ENCODE data around the gene TPRN. TPM values are rescaled to one million over a fixed set of nuclear protein-coding genes. Genes with fewer than 3 reads are reported as not detected.
A peak's percentile ranks its signal among the peaks of the same experiment; 100 is the strongest.

Gene TPRN
- total RNA-seq, 4 donors from 2014 or later: 13.0 to 34.2 (median 15.8) TPM

DNA sequence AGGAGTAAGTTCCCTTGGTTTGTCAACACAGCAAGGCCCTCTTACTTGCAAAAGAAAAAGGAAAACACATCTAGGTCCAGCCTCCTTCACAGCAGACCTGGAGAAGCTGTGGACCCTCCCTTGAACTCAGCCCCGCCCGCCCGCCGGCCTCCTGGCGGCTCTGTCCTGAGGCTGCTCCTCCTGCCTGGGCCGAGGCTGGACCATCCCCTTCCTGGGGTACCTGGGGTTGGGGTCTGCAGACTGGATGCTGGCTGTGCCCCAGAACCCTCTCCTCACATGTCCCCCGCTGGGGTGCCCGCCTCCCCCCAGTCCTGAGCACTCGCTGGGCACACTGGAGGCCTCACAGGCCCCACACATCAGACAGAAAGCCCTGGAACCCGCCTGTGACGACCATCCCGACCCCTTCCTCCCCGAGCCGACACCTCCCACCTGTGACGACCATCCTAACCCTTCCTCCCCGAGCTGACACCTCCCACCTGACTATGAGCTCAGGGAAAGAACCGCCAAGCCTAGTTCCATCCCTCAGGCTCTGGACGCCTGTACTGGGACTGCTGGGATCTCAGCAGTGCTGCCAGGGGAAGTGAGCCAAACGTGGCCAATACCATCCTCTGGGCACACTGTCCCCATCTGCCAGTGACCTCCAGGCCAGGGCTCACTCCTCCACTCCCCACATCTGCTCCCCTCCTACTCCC is 21.5 kb downstream of the TPRN start:
- WGBS, 2 donors: 70 to 80% methylated on average over 2 to 10 of the region's 19 CpGs
- Histone ChIP-seq H3K9me3 (no peaks in the 10 kb centered on the region), H3K4me1 (peaks cover 0 to 32% (median 2%) of the 10 kb centered on the region in 3 donors), H3K27ac (no peak overlapping the region), H3K27me3 (peaks cover 0 to 15% (median 0%) of the 10 kb centered on the region in 4 donors), H3K4me3 (no peak overlapping the region), H3K36me3 (peaks cover 45 to 75% (median 47%) of the 10 kb centered on the region in 3 donors)
- TF ChIP-seq POLR2A (IDR thresholded peaks at IDR 0.05) (no peak), CTCF (IDR thresholded peaks at IDR 0.05) (no peak)
- intact Hi-C loops (cut with DNase I): no loop called here
- DNase-seq: no peak

GRCh38 chr9:137178201-137178938 is 22.2 kb downstream of the TPRN start:
- H3K36me3 ChIP-seq: peaks cover 38 to 68% (median 40%) of the 10 kb centered on the region in 3 donors

GRCh38 chr9:137176302-137177182 is 24.0 kb downstream of the TPRN start:
- no peak overlapping the region for H3K4me3 ChIP-seq
- 37 to 52% methylated on average over 12 to 15 of the region's 17 CpGs for WGBS, 2 donors
- H3K27ac ChIP-seq: no peak overlapping the region
- intact Hi-C loops (cut with DNase I): no loop called here
- no peak for DNase-seq
- peaks cover 0 to 53% (median 2%) of the 10 kb centered on the region in 3 donors for H3K4me1 ChIP-seq
- peaks cover 24 to 50% (median 26%) of the 10 kb centered on the region in 3 donors for H3K36me3 ChIP-seq
- H3K27me3 ChIP-seq: peaks cover 0 to 40% (median 0%) of the 10 kb centered on the region in 4 donors
- TF ChIP-seq POLR2A (IDR thresholded peaks at IDR 0.05): no peak
- TF ChIP-seq CTCF (IDR thresholded peaks at IDR 0.05): peak in 4 of 6 experiments; percentile 36 to 72 (median 56)
- no peaks in the 10 kb centered on the region for H3K9me3 ChIP-seq

More at GRCh38 chr9:137178201-137178938, 22.2 kb downstream of the TPRN start:
- Histone ChIP-seq H3K27ac (no peak overlapping the region), H3K4me1 (peaks cover 0 to 39% (median 2%) of the 10 kb centered on the region in 3 donors), H3K27me3 (peaks cover 0 to 22% (median 0%) of the 10 kb centered on the region in 4 donors), H3K4me3 (no peak overlapping the region), H3K9me3 (no peaks in the 10 kb centered on the region)
- WGBS, 2 donors: 85 to 94% methylated on average over 16 to 18 of the region's 23 CpGs
- TF ChIP-seq CTCF (IDR thresholded peaks at IDR 0.05) (no peak), POLR2A (IDR thresholded peaks at IDR 0.05) (no peak)
- intact Hi-C loops (cut with DNase I): no loop called here
- no peak for DNase-seq

- intact Hi-C loops (cut with DNase I): no loop called here
- TF ChIP-seq POLR2A (IDR thresholded peaks at IDR 0.05) (no peak), CTCF (IDR thresholded peaks at IDR 0.05) (no peak)
- Histone ChIP-seq H3K4me1 (peaks cover 0 to 54% (median 2%) of the 10 kb centered on the region in 3 donors), H3K27ac (no peak overlapping the region), H3K27me3 (peaks cover 0 to 51% (median under 1%) of the 10 kb centered on the region in 4 donors), H3K36me3 (peaks cover 13 to 39% (median 21%) of the 10 kb centered on the region in 3 donors), H3K9me3 (no peaks in the 10 kb centered on the region), H3K4me3 (no peak overlapping the region)
- no peak for DNase-seq
- WGBS, 2 donors: 84% methylated on average over 9 of the region's 33 CpGs; no CpG with 5 or more reads in 1 of the 2 donors
These were observed 25.1 kb downstream of the TPRN start for GRCh38 chr9:137175345-137175961.

Data from esophagus squamous epithelium (tissue), 5 donors.